Liver (tissue), 9 donors: ENCODE results near the gene ATP2B2. TPM values are rescaled to one million over a fixed set of nuclear protein-coding genes. Genes with fewer than 3 reads are reported as not detected.

ENCODE experiments used
- DNase-seq: peaks from one replicate; pipeline ENCODE4 v3.0.0-alpha.2; 2017; ENCODE audit warnings: low spot score
- H3K27ac ChIP-seq, 2 donors: one replicate each; pipeline ENCODE4 v1.7.0; 2013; ENCODE audit warnings: inconsistent platforms in 2 of 2, low read length in 2 of 2, control low read depth in 1 of 2, low read depth in 1 of 2, mild to moderate bottlenecking in 1 of 2
- H3K27me3 ChIP-seq, 4 donors: one replicate each; pipeline versions ENCODE4 v1.6.1 to v1.7.0; 2013; ENCODE audit warnings: low read length in 3 of 4, inconsistent platforms in 1 of 4, mild to moderate bottlenecking in 1 of 4, moderate library complexity in 1 of 4; ENCODE audit not compliant: control insufficient read depth in 4 of 4, insufficient read depth in 4 of 4
- H3K36me3 ChIP-seq, 4 donors: one replicate each; pipeline versions ENCODE4 v1.6.1 to v1.7.0; 2013; ENCODE audit warnings: low read length in 3 of 4, mild to moderate bottlenecking in 3 of 4, low read depth in 1 of 4, moderate library complexity in 1 of 4; ENCODE audit not compliant: control insufficient read depth in 4 of 4, insufficient read depth in 3 of 4
- H3K4me1 ChIP-seq, 4 donors: one replicate each; pipeline versions ENCODE4 v1.6.1 to v1.7.0; 2013; ENCODE audit warnings: low read length in 3 of 4, mild to moderate bottlenecking in 3 of 4, moderate library complexity in 1 of 4; ENCODE audit not compliant: control insufficient read depth in 4 of 4, insufficient read depth in 4 of 4
- H3K4me3 ChIP-seq, 3 donors: one replicate each; pipeline versions ENCODE4 v1.6.1 to v1.7.0; 2013; ENCODE audit warnings: low read length in 3 of 3, control low read depth in 1 of 3, low read depth in 1 of 3, mild to moderate bottlenecking in 1 of 3
- H3K9ac ChIP-seq, 2 donors: one replicate each; pipeline ENCODE4 v1.7.0; 2013; ENCODE audit warnings: low read length in 2 of 2, mild to moderate bottlenecking in 2 of 2, moderate library complexity in 2 of 2, control low read depth in 1 of 2, low read depth in 1 of 2
- H3K9me3 ChIP-seq, 4 donors: one replicate each; pipeline versions ENCODE4 v1.6.1 to v1.7.0; 2013; ENCODE audit warnings: low read length in 3 of 4; ENCODE audit not compliant: control insufficient read depth in 4 of 4
- ATF3 ChIP-seq: IDR thresholded peaks from 2 replicates; pipeline ENCODE4 v1.6.1; 2016; ENCODE audit warnings: antibody characterized with exemption
- EGR1 ChIP-seq, 2 donors: IDR thresholded peaks; 2 replicates each; pipeline ENCODE4 v1.6.1; 2016 to 2018; ENCODE audit warnings: antibody characterized with exemption in 2 of 2, low read depth in 2 of 2
- FOXA2 ChIP-seq: IDR thresholded peaks from 2 replicates; pipeline ENCODE4 v1.6.1; 2016; ENCODE audit warnings: antibody characterized with exemption
- GABPA ChIP-seq, 2 donors: IDR thresholded peaks in 1 of 2; conservative IDR thresholded peaks in 1 of 2; 2 replicates each; pipeline ENCODE4 v1.6.1; 2016; ENCODE audit warnings: antibody characterized with exemption in 2 of 2, mild to moderate bottlenecking in 1 of 2, moderate library complexity in 1 of 2
- HNF4A ChIP-seq, 2 donors: conservative IDR thresholded peaks; 2 replicates each; pipeline ENCODE4 v1.6.1; 2016; ENCODE audit warnings: antibody characterized with exemption in 2 of 2, mild to moderate bottlenecking in 2 of 2
- HNF4G ChIP-seq: IDR thresholded peaks from 2 replicates; pipeline ENCODE4 v1.6.1; 2016; ENCODE audit warnings: antibody characterized with exemption
- JUND ChIP-seq, 2 donors: IDR thresholded peaks; 2 replicates each; pipeline ENCODE4 v1.6.1; 2016; ENCODE audit warnings: antibody characterized with exemption in 2 of 2
- RAD21 ChIP-seq, 2 donors: IDR thresholded peaks; 2 replicates each; pipeline ENCODE4 v1.6.1; 2016; ENCODE audit warnings: antibody characterized with exemption in 2 of 2, mild to moderate bottlenecking in 2 of 2
- RXRA ChIP-seq, 2 donors: IDR thresholded peaks; 2 replicates each; pipeline ENCODE4 v1.6.1; 2017 to 2018; ENCODE audit warnings: antibody characterized with exemption in 2 of 2, mild to moderate bottlenecking in 1 of 2
- SP1 ChIP-seq: IDR thresholded peaks from 2 replicates; pipeline ENCODE4 v1.6.1; 2018; ENCODE audit warnings: antibody characterized with exemption, mild to moderate bottlenecking
- TAF1 ChIP-seq: conservative IDR thresholded peaks from 2 replicates; pipeline ENCODE4 v1.6.1; 2016; ENCODE audit warnings: antibody characterized with exemption, mild to moderate bottlenecking
- ZBTB33 ChIP-seq: IDR thresholded peaks from 2 replicates; pipeline ENCODE4 v1.6.1; 2016; ENCODE audit warnings: antibody characterized with exemption
- WGBS: extraction: QIAGEN DNeasy Blood & Tissue Kit; methylation state at CpG from one replicate; pipeline ENCODE4 v1.1.7; 2013; 5-methylcytosine and 5-hydroxymethylcytosine counted together
- polyA plus RNA-seq, 2 donors: library from polyadenylated mRNA; stranded (reverse) in 1 of 2; unstranded in 1 of 2; fragments of 200-250 nt in 1 of 2; fragments of >200 nt in 1 of 2; fragmentation: Nextera tagmentation in 1 of 2; extraction: Ambion mirVana in 1 of 2; gene quantifications; one replicate each; pipeline versions ENCODE4 v1.2.1 to v1.2.3, GENCODE V29; 2013 to 2015
- total RNA-seq, 2 donors: library from RNA; depleted of rRNA; stranded (reverse); fragments of >200 nt; gene quantifications; one replicate each; pipeline ENCODE4 v1.2.3, GENCODE V29; 2014
- TF ChIP-seq, protein P1 (sequence below): fragments of 150-350 bp; IDR thresholded peaks from 2 replicates; pipeline ENCODE4 v1.5.1; 2017; ENCODE audit warnings: improper control_type of control experiment, low read depth, low read length; ENCODE audit not compliant: missing input control
- donor health status: healthy.
- donor health status: healthy.
- donor health status: healthy.
- donor health status: healthy.
- donor health status: healthy.

ATP2B2 gene
- total and polyA plus RNA-seq, 4 donors: 10.4 to 27.8 (median 20.7) TPM

- Histone ChIP-seq H3K4me3 (no peak overlapping the region), H3K27ac (no peak overlapping the region), H3K9ac (no peak overlapping the region), H3K36me3 (peaks cover 13 to 68% (median 22%) of the 10 kb centered on the region in 4 donors), H3K9me3 (no peaks in the 10 kb centered on the region), H3K4me1 (no peaks in the 10 kb centered on the region), H3K27me3 (no peaks in the 10 kb centered on the region)
- 79% methylated on average over 19 of the region's 19 CpGs for WGBS
- DNase-seq: no peak
- TF ChIP-seq SP1 (no peak), HNF4G (no peak)
These were observed 160.3 kb downstream of the ATP2B2 start for GRCh38 chr3:10344944-10345575.

DNA sequence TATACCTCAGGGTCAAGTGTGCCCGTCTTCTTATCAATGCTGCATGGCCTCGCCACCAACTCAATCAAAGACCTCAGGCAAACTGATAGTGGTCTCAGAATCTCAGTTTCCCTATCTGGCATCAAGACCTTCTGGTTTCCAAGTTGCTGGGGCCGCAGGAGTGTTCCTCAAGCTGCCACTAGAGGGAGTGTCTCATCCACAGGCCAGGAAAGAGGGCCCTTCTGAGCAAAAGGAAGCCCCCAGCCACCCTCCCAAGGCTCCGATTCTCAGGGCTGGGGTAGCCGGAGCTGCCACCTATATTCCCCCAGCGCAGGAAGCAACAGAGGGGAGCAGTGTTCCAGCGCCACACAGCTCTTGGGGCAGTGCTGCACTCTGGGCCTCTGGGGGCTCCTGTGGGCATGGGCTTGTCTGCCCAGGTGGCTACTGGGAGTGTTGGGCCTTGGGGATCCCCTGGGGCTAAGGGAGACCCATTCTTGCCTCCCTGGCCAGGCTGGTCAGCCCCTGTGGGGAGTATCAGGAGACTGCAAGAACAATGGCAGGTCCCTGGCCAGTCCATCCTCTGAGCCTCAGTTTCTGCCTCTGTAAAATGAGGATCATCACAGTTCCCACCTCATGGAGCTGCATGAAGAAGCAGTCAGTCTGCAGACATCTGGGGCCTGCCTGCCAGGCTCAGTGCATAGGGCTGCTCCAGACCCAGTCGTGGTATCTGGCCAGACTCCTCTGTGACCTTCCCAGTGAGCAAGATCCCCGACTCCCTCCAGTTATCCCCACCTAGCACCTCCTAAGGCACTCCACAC lies 161.0 kb downstream of the ATP2B2 start:
- DNase-seq: peak; percentile 62
- Histone ChIP-seq H3K9me3 (no peaks in the 10 kb centered on the region), H3K27me3 (no peaks in the 10 kb centered on the region), H3K4me1 (no peaks in the 10 kb centered on the region), H3K27ac (no peak overlapping the region), H3K36me3 (peaks cover 10 to 70% (median 22%) of the 10 kb centered on the region in 4 donors), H3K4me3 (no peak overlapping the region), H3K9ac (no peak overlapping the region)
- WGBS: 66% methylated on average over 9 of the region's 9 CpGs
- TF ChIP-seq ZBTB33 (no peak), RAD21 (IDR thresholded peaks at IDR 0.05) (peak; percentile 75 to 80)
- TF ChIP-seq, protein P1, sequence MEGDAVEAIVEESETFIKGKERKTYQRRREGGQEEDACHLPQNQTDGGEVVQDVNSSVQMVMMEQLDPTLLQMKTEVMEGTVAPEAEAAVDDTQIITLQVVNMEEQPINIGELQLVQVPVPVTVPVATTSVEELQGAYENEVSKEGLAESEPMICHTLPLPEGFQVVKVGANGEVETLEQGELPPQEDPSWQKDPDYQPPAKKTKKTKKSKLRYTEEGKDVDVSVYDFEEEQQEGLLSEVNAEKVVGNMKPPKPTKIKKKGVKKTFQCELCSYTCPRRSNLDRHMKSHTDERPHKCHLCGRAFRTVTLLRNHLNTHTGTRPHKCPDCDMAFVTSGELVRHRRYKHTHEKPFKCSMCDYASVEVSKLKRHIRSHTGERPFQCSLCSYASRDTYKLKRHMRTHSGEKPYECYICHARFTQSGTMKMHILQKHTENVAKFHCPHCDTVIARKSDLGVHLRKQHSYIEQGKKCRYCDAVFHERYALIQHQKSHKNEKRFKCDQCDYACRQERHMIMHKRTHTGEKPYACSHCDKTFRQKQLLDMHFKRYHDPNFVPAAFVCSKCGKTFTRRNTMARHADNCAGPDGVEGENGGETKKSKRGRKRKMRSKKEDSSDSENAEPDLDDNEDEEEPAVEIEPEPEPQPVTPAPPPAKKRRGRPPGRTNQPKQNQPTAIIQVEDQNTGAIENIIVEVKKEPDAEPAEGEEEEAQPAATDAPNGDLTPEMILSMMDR: peak; percentile 76

DNA sequence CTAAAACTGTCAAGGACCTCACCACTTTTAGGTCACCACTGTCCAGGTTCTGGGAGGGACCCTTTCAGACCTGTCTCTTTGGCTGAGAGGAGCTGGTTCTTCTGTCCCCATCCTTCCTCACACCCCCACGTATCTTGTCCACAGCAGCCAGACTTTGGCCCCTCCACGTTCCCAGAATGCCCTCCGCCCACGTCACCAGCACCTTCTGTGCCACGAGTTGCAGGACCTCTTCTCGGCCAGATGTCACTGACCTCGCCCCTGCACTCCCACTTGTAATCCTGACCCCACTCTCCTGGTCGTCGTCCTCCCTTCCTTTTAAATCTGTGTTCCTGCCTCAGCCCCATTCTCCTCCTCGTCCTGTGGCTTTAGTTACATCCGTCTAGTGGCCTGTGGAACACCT lies 161.9 kb downstream of the ATP2B2 start:
- Histone ChIP-seq H3K9ac (no peak overlapping the region), H3K27me3 (no peaks in the 10 kb centered on the region), H3K36me3 (peaks cover 11 to 68% (median 19%) of the 10 kb centered on the region in 4 donors), H3K9me3 (no peaks in the 10 kb centered on the region), H3K27ac (no peak overlapping the region), H3K4me1 (no peaks in the 10 kb centered on the region), H3K4me3 (no peak overlapping the region)
- WGBS: 46% methylated on average over 11 of the region's 11 CpGs
- DNase-seq: no peak
- no peak for TF ChIP-seq RAD21 (IDR thresholded peaks at IDR 0.05)
- TF ChIP-seq HNF4A (conservative IDR thresholded peaks at IDR 0.05): no peak
- TF ChIP-seq HNF4G: no peak
- no peak for TF ChIP-seq ZBTB33
- no peak for TF ChIP-seq TAF1
- TF ChIP-seq, protein P1: no peak
- no peak for TF ChIP-seq SP1
- TF ChIP-seq JUND (IDR thresholded peaks at IDR 0.05): no peak
- no peak for TF ChIP-seq FOXA2
- no peak for TF ChIP-seq ATF3
- no peak for TF ChIP-seq RXRA (IDR thresholded peaks at IDR 0.05)
- TF ChIP-seq EGR1 (IDR thresholded peaks at IDR 0.05; ENCODE audit: low read depth in 2 of 2): no peak
- TF ChIP-seq GABPA (IDR thresholded peaks at IDR 0.05 in 1 of 2, conservative IDR thresholded peaks at IDR 0.05 in 1 of 2): no peak
